Measurements from ENCODE around the gene RNU1-3.
"Not testable (repeated sequence)": the region's sequence is repeated elsewhere in the genome, so short reads cannot be mapped to it uniquely, and the experiment has no call there.

Gene RNU1-3

GRCh38 chr1:16666502-16667413 is at the start of gene RNU1-3:
TSS of gene RNU1-3 (minus strand) at chr1:16666948.
- DNase-seq (ENCODE audit: low read depth in 2 of 2), result not testable (repeated sequence)

GRCh38 chr1:16713480-16713879 is 46.7 kb upstream of the RNU1-3 start:
- DNase-seq (ENCODE audit: low read depth in 2 of 2), result not testable (repeated sequence)

- DNase-seq (ENCODE audit: low read depth in 2 of 2), result not testable (repeated sequence)
Measured at GRCh38 chr1:16712984-16713383, 46.2 kb upstream of the RNU1-3 start.

GRCh38 chr1:16712582-16712981 is 45.8 kb upstream of the RNU1-3 start:
- not testable (repeated sequence) for DNase-seq (ENCODE audit: low read depth in 2 of 2)

GRCh38 chr1:16712131-16712530 is 45.4 kb upstream of the RNU1-3 start:
- DNase-seq (ENCODE audit: low read depth in 2 of 2), result not testable (repeated sequence)

GRCh38 chr1:16710618-16711017 is 43.9 kb upstream of the RNU1-3 start:
- DNase-seq (ENCODE audit: low read depth in 2 of 2), result not testable (repeated sequence)

- DNase-seq (ENCODE audit: low read depth in 2 of 2), result not testable (repeated sequence)
Measured at GRCh38 chr1:16709659-16710087, 42.9 kb upstream of the RNU1-3 start.

GRCh38 chr1:16708704-16709103 is 42.0 kb upstream of the RNU1-3 start:
- not testable (repeated sequence) for DNase-seq (ENCODE audit: low read depth in 2 of 2)

GRCh38 chr1:16707130-16708093 is 40.7 kb upstream of the RNU1-3 start:
- DNase-seq (ENCODE audit: low read depth in 2 of 2), result not testable (repeated sequence)

- DNase-seq (ENCODE audit: low read depth in 2 of 2), result not testable (repeated sequence)
Measured at GRCh38 chr1:16706302-16706701, 39.6 kb upstream of the RNU1-3 start.

GRCh38 chr1:16704502-16705100 is 37.9 kb upstream of the RNU1-3 start:
- DNase-seq (ENCODE audit: low read depth in 2 of 2), result not testable (repeated sequence)

GRCh38 chr1:16704076-16704475 is 37.3 kb upstream of the RNU1-3 start:
- DNase-seq (ENCODE audit: low read depth in 2 of 2), result not testable (repeated sequence)

- not testable (repeated sequence) for DNase-seq (ENCODE audit: low read depth in 2 of 2)
Measured at GRCh38 chr1:16703602-16704001, 36.9 kb upstream of the RNU1-3 start.

GRCh38 chr1:16703141-16703540 is 36.4 kb upstream of the RNU1-3 start:
- not testable (repeated sequence) for DNase-seq (ENCODE audit: low read depth in 2 of 2)

GRCh38 chr1:16702280-16702679 is 35.5 kb upstream of the RNU1-3 start:
- not testable (repeated sequence) for DNase-seq (ENCODE audit: low read depth in 2 of 2)

GRCh38 chr1:16701189-16701588 is 34.4 kb upstream of the RNU1-3 start:
- not testable (repeated sequence) for DNase-seq (ENCODE audit: low read depth in 2 of 2)

- DNase-seq (ENCODE audit: low read depth in 2 of 2), result not testable (repeated sequence)
Measured at GRCh38 chr1:16700138-16700895, 33.6 kb upstream of the RNU1-3 start.

GRCh38 chr1:16699440-16699839 is 32.7 kb upstream of the RNU1-3 start:
- DNase-seq (ENCODE audit: low read depth in 2 of 2), result not testable (repeated sequence)

GRCh38 chr1:16697152-16697551 is 30.4 kb upstream of the RNU1-3 start:
- DNase-seq (ENCODE audit: low read depth in 2 of 2), result not testable (repeated sequence)

- not testable (repeated sequence) for DNase-seq (ENCODE audit: low read depth in 2 of 2)
Measured at GRCh38 chr1:16696507-16697150, 29.9 kb upstream of the RNU1-3 start.

Measured in stimulated activated CD4-positive, alpha-beta T cell treated with anti-CD3 and anti-CD28 coated beads, Interleukin-12 subunit alpha, Interleukin-12 subunit beta, amount 100 ng/mL, for 24 hours (primary cell).